NCI-H82 treated with DMSO at 0.1 percent for 48 hours (cell line): Measurements from ENCODE around the gene PEMT.
A peak's percentile ranks its signal among the peaks of the same experiment; 100 is the strongest.
"Not testable (repeated sequence)": the region's sequence is repeated elsewhere in the genome, so short reads cannot be mapped to it uniquely, and the experiment has no call there.

ENCODE experiments used
- DNase-seq: peaks from one replicate; lab custom pipeline; 2025; ENCODE audit not compliant: unreplicated experiment; lab: John Stamatoyannopoulos, UW

Gene PEMT

GRCh38 chr17:17491546-17491988, 99.9 kb downstream of the PEMT start:
- peak; percentile 81 for DNase-seq

- no peak for DNase-seq
Observed at GRCh38 chr17:17491031-17491471, 100.5 kb downstream of the PEMT start.

GRCh38 chr17:17487998-17488397, 103.5 kb downstream of the PEMT start:
- no peak for DNase-seq

GRCh38 chr17:17486416-17486815, 105.1 kb downstream of the PEMT start:
- DNase-seq = not testable (repeated sequence)

- no peak for DNase-seq
Observed at GRCh38 chr17:17485420-17485819, 106.1 kb downstream of the PEMT start.

GRCh38 chr17:17484451-17484899, 107.0 kb downstream of the PEMT start:
- DNase-seq = no peak

GRCh38 chr17:17481860-17482259, 109.6 kb downstream of the PEMT start:
- no peak for DNase-seq

- no peak for DNase-seq
Observed at GRCh38 chr17:17480593-17481148, 110.8 kb downstream of the PEMT start.

- DNase-seq = no peak
Observed at GRCh38 chr17:17479209-17479608, 112.3 kb downstream of the PEMT start.

- DNase-seq = peak; percentile 88
Observed at GRCh38 chr17:17476865-17477467, 114.5 kb downstream of the PEMT start, which contains the start of gene MED9. Gene MED9, plus strand, starts transcription at chr17:17477000. Its CDS starts 42 bp downstream, at chr17:17477042.

- DNase-seq = no peak
Observed at GRCh38 chr17:17474341-17474740, 117.2 kb downstream of the PEMT start.

GRCh38 chr17:17472333-17472920, 119.1 kb downstream of the PEMT start:
- no peak for DNase-seq

GRCh38 chr17:17469996-17470395, 121.5 kb downstream of the PEMT start:
- no peak for DNase-seq

GRCh38 chr17:17469358-17469757, 122.2 kb downstream of the PEMT start:
- no peak for DNase-seq

- DNase-seq = no peak
Observed at GRCh38 chr17:17468217-17469010, 123.1 kb downstream of the PEMT start.

- peak; percentile 58 for DNase-seq
Observed at GRCh38 chr17:17467720-17468119, 123.8 kb downstream of the PEMT start.

- peak; percentile 87 for DNase-seq
Observed at GRCh38 chr17:17467016-17467415, 124.5 kb downstream of the PEMT start.

GRCh38 chr17:17466511-17466910, 125.0 kb downstream of the PEMT start:
- DNase-seq = no peak

GRCh38 chr17:17465878-17466277, 125.6 kb downstream of the PEMT start:
- DNase-seq = not testable (repeated sequence)

- no peak for DNase-seq
Observed at GRCh38 chr17:17463821-17464220, 127.7 kb downstream of the PEMT start.

- DNase-seq = no peak
Observed at GRCh38 chr17:17462048-17462824, 129.3 kb downstream of the PEMT start.
